LHCN-M2 (cell line): ENCODE results near the gene NCKAP5. TPM values are rescaled to one million over a fixed set of nuclear protein-coding genes. Genes with fewer than 3 reads are reported as not detected.

Experiments
- DNase-seq: peaks from one replicate; pipeline ENCODE4 v3.0.0-alpha.2; 2012; ENCODE audit warnings: low read depth
- total RNA-seq: library from RNA; depleted of rRNA; stranded (reverse); fragments of >200 nt; gene quantifications from 2 replicates; pipeline ENCODE4 v1.2.3, GENCODE V29; 2014

NCKAP5 gene
- total RNA-seq, 1 experiment from 2014 or later: 0.40 TPM

- DNase-seq: no peak
Observed at GRCh38 chr2:132758995-132759394, 809.3 kb downstream of the NCKAP5 start.

GRCh38 chr2:132757676-132758075 is 810.6 kb downstream of the NCKAP5 start:
- peak; percentile 52 for DNase-seq

- DNase-seq: no peak
Observed at GRCh38 chr2:132757002-132757589, 811.2 kb downstream of the NCKAP5 start.

- DNase-seq: no peak
Observed at GRCh38 chr2:132754867-132755472, 813.3 kb downstream of the NCKAP5 start.

DNA sequence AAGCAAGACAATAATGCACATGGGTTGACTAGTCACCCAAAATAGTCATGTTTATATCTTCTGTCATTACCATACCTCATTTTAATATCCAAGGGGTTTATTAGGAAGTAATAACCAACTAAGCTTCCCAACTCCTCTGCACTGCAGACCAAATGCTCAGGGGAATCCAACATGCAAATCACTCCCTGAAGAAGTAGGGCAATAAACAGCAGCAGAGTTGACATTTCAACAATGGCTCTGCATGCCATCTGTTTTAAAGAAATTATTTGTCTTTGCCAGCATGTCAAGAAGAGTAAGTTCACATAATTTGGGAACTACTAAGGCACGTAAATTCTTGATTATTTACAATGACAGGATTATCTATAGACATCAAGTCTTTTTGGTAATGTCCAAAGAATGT is 813.9 kb downstream of the NCKAP5 start:
- no peak for DNase-seq

DNA sequence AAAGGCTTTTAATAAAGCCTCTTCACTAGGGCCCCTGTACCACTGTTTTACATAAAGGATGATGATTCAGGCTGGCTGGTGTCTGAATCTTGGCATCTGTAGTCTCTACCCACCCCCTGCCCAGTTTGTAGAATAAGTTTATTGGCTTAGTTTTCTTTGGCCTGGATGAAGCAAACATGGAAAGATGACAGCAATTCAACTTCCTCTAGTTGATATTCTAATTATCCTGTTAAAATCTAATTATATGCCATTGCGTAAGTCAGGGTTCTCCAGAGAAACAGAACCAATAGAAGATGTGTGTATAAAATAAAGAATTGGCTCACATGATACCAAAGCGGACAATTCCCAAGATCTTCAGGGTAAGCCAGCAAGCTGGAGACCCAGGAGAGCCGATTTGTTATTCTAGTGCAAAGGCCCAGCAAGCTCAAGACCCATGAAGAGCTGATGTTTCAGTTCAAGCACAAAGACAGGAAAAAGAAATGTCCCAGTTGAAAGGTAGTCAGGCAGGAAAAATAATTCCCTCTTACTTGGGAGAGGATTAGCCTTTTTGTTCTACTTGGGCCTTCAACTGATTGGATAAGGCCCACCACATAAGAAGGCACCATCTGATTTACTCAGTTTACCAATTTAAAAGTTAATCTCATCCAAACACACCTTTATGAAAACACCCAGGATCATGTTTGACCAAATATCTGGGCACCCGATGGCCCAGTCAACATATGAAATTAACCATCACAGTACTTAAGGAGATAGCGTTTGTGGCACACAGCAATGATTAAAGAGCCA is 815.6 kb downstream of the NCKAP5 start:
- DNase-seq: no peak

DNA sequence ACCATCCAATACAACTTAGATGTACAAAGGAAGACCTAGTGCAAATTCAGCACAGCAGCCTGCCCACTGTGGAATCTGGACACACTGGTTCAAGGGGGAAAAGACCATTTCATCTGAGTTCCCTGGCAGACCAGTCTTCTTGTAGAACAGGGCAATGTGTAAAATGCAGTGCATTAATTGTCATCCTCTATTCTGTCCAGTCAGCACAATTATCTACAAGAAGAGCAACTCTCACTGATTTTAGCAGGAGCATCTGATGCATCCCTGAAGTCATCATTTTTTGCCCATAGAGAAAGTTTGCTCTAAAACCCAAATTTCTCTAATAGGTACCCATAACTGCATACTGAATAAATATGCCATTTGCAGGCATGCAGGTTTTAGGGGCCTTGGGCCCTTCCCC is 816.4 kb downstream of the NCKAP5 start:
- DNase-seq: no peak

DNA sequence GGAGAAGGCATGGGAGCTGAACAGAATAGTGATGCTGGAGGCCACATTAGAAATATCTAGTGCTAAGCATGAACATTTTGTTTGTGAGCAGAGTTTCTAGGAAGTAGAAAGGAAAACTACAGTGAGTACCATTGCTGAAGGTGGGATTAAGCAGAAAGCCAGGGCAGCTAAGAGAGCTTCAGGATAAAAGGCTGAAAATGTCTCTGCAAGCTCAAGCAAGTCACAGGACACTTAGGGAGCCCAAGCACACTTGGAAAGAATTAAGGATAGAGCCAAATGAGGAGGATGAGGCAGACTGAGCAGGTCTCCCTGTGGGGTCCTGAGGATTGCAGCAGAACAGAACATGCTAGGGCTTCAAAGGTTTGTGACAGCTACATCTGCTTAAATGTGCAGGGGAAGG is 817.7 kb downstream of the NCKAP5 start:
- no peak for DNase-seq

- no peak for DNase-seq
Observed at GRCh38 chr2:132747046-132747445, 821.2 kb downstream of the NCKAP5 start.

GRCh38 chr2:132741754-132742153 is 826.5 kb downstream of the NCKAP5 start:
- no peak for DNase-seq

GRCh38 chr2:132740081-132740720 is 828.1 kb downstream of the NCKAP5 start:
- no peak for DNase-seq

DNA sequence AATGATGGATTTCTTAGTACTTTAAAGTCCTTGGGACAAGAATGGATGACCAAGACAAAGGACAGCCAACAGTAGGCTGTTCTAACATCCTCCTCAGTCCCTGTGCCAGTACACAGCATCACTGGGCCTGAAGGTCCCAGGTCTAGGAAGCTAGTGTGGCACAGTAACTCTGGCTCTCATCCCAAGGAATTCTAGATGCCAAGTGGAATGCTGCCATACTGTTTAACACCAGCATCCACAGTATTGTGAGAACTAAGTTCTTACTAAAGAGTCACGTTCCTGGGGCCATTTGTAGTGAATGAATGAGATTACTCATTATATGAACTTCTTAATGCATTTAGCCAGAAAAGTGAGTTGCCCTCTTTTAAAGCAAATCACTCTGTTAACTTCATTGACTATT is 830.0 kb downstream of the NCKAP5 start:
- DNase-seq: no peak

GRCh38 chr2:132736059-132736458 is 832.2 kb downstream of the NCKAP5 start:
- no peak for DNase-seq

GRCh38 chr2:132734961-132735360 is 833.3 kb downstream of the NCKAP5 start:
- no peak for DNase-seq

DNA sequence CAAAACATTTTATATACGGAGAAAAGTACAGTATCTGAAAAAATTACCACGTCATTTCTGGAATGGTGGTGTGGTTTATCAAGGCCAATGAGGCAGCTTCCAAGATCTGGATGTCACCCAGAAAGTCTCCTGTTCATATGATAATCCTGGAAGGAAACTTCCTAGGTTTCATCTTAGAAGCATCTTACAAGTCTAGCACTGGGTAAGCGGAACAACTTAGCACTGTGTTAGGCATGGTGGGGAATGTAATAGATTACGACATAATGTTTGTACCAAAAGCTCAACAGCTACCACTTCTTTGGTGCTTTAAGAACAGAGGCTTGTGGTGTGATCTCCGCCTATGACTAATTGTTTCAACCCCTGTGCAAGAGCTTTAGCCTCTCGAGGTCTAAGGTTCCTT is 835.2 kb downstream of the NCKAP5 start:
- DNase-seq: peak; percentile 12

- DNase-seq: no peak
Observed at GRCh38 chr2:132732694-132733093, 835.6 kb downstream of the NCKAP5 start.

DNA sequence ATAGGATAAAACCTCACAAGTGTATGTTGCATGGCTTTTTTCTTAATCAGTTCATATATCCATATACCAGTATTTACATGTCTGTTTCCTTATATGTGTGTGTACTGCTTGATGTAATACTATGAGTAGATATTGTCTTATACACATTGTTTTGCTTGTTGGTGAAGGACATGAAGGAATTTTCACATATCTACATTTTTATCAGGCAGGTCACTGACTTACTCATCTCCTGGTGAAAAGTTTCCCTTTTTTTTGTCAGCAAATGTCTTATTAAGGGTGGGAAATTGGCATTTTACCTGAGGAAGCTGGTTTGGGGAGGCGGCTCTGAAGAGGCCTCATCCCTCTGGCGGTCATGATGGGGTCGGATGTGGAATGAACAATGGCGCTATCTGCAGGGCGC is 836.8 kb downstream of the NCKAP5 start:
- DNase-seq: no peak

- no peak for DNase-seq
Observed at GRCh38 chr2:132730611-132731010, 837.7 kb downstream of the NCKAP5 start.

DNA sequence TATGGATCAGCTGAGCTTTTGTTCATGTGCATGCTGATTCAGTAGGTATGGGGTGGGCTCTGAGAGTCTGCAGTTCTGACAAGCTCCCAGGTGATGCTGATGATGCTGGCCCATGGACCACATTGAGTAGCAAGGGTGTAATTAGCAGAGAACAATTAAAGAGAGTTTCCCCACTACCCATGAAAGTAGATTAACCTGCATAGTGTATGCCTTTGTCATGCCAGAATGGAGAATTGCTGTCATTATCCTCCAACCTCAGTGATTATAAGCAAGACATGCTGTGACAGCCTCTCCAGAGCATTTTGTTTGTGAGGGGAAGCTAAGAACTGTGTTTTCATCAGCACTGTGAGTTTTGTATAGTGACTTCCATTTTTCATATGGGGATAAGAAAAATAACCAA is 838.7 kb downstream of the NCKAP5 start:
- DNase-seq: no peak

- no peak for DNase-seq
Observed at GRCh38 chr2:132726155-132726554, 842.1 kb downstream of the NCKAP5 start.

- no peak for DNase-seq
Observed at GRCh38 chr2:132725748-132726147, 842.5 kb downstream of the NCKAP5 start.

- DNase-seq: no peak
Observed at GRCh38 chr2:132725148-132725547, 843.1 kb downstream of the NCKAP5 start.
